Adrenal gland (tissue), 5 donors: ENCODE data around the gene AMBRA1.

Source experiments
- CTCF ChIP-seq, 6 experiments: fragments of 450-650 bp in 4 of 6; fragments of 200-600 bp in 2 of 6; sonication (generic) in 1 of 6; IDR thresholded peaks; 1 replicate in 5 of 6; 2 replicates in 1 of 6; pipeline versions ENCODE4 v1.5.1 to v1.8.0; 2016 to 2021; ENCODE audit warnings: antibody characterized with exemption in 6 of 6, mild to moderate bottlenecking in 2 of 6, moderate library complexity in 1 of 6
- POLR2A ChIP-seq, 2 donors: fragments of 450-650 bp; IDR thresholded peaks; one replicate each; pipeline ENCODE4 v1.6.1; 2017; ENCODE audit warnings: antibody characterized with exemption in 2 of 2, mild to moderate bottlenecking in 2 of 2, moderate library complexity in 1 of 2
- donor health status: DM: no; HTN: no; CAD: no.

GRCh38 chr11:46364791-46365190 is 229.0 kb downstream of the AMBRA1 start:
- no peak for TF ChIP-seq POLR2A (IDR thresholded peaks at IDR 0.05)
- TF ChIP-seq CTCF (IDR thresholded peaks at IDR 0.05) = no peak
